Measurements from ENCODE around the gene NOTO.
"Not testable (repeated sequence)": the region's sequence is repeated elsewhere in the genome, so short reads cannot be mapped to it uniquely, and the experiment has no call there.

Gene NOTO, protein sequence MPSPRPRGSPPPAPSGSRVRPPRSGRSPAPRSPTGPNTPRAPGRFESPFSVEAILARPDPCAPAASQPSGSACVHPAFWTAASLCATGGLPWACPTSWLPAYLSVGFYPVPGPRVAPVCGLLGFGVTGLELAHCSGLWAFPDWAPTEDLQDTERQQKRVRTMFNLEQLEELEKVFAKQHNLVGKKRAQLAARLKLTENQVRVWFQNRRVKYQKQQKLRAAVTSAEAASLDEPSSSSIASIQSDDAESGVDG

DNA sequence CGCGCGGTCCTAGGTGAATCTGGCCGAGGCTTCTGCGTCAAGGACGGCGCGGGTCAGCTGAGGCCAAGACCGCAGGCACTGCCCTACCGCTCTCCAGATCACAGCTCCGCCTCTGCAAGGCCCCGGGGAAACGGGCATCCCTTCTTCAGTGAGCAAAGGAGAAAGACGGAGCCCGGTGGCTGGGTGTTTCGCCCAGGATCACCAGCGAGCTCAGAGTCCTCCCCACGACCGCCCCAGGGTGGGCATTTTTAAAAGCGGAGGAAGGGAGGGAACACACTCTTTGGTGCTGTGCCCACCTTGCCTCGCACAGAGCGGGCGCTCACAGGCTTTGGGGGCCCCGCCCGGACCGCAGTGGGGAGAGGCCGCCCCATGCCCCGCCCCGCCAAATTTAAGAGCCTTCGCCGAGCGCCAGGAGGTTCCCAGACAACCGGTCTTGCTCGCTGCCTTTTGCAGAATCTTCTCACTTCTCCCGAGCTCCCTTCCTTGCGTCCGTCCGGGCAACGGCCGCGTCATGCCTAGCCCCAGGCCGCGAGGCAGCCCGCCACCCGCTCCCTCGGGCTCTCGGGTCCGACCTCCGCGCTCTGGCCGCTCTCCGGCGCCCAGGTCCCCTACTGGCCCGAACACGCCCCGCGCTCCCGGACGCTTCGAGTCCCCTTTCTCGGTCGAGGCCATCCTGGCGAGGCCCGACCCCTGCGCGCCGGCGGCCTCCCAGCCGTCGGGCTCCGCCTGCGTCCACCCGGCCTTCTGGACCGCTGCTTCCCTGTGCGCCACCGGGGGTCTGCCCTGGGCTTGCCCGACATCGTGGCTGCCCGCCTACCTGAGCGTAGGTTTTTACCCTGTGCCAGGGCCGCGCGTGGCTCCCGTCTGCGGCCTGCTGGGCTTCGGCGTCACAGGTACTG, at the start of gene NOTO:
TSS of gene NOTO (plus strand) at position 419 of the 899 bp plus-strand sequence. CDS start at position 512, 93 bp downstream.
- no peak for DNase-seq

DNA sequence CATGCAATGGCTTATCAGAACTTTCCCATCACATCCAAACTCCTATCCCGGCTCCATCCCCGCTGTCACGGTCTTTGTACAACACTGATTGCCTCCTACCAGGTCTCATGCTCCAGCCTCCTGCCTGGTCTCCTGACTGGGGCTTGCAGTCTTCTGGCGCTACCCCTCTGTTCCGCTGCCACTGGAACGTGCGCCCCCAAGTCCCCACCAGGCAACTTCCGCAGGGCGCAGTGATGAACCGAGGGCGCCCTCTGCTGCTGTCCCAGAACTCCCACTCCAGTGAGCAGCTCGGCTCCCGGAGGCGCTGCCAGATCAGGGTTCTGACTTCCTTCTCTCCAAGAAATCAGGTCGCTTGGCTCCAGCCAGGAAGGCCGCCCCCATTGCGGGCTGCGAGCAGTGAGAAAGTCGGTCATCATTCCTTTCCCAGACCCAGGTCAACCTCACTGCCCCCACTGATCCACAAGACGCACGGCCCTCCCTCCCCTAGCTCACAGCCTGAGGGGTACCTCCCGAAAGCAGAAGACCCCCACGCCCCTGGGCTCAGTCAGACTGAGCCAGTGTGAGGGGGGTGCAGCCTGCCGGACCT, 45.7 kb upstream of the NOTO start:
- DNase-seq, result no peak

DNA sequence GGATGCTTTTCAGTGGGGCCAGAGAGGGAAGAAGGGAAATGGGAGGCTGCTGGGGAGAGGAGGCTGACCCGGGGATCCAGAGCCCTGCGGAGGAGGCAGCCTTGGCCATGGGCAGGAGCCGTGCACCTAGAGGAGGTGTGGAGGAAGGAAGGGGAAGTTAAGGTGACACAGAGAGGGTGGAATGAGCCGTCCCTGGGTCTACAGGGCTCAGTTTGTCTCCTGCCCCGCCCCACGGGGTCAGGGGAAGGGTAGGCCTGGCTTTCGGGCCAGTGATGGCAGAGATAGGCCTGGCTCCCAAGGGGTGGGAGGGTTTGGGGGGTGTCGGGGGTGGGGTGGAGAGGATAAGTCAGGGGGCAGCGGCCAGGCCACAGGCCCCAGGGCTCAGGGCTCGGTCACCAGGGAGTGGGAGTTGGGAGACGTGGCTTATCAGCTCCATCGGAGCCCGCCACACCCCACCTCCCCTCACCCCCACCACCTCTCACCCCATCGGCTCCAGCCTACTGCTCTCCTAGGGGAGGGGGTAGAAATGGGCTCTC, 39.5 kb upstream of the NOTO start:
- no peak for DNase-seq

DNA sequence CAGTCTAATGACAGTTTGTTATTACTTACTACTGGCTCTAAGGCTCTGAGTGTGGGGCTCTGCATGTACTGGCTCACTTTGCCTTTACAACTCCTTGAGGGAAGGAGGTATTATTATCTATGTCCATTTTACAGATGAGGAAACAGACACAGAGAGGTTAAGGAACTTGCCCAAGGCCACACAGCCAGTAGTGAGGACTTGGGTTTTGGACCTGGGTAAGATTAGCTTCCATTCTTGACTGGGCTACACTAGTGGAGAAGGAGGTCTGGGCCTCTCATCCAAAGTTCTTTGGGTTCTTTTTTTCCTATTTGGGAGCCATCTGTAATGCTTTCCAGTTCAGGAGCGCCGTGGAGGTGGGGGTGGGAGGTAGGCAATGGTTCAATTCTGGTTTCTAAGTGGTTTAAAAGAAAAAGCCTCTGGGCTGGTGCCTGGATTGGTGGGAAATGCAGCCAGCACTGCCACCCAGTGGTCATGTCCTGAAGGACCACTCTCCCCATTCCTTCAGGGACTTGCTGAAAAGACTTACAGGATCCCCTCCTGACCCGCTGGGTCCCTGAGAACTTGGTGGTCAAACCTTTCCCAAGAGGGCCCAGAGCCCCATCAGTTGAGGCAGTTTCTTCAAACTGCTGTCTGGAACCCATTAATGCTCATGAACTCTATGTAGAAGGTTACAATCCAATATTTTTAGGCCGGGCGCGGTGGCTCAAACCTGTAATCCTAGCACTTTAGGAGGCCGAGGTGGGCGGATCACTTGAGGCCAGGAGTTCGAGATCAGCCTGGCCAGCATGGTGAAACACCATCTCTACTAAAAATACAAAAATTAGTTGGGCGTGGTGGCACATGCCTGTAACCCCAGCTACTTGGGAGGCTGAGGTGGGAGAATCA, 38.6 kb upstream of the NOTO start:
- peak; percentile 57 for DNase-seq

DNA sequence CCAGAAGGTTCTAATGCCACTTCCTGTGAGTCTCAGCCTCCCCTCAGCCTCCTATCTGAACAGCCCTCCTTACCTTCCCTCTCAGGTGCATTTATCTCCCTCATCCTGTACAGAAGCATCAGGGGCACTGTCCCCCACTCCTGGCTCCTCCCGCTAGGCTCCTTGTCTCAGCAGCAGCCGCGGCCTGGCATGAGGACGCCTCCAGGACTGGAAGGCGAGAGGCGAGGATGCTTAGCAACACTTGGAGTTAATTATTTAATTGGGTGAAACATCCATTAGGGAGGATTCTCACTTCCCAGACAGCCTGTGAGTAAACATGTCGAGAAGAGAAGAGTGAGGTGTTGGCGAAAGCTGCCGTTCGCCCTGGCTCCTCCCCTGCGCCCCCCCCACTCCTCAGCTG, 36.4 kb upstream of the NOTO start:
- not testable (repeated sequence) for DNase-seq

DNA sequence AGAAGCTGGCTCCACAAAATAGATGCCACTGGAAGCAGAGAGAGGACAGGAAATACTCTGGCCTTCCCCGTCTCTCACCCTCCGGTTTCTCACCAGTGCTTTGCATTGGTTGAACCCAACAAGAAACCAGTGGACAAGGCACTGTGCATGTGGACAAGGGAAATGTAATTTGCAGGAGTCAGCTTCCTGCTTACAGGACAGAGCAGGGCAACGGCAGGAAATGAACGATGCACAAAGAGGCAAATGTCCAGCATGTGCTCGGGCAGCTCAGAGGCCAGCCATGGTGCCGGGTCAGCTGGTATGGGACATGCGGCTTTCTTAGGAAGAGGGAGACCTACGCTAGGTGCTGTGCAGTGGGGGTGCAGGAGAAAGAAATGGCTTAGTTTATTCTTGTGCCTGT, 35.6 kb upstream of the NOTO start:
- DNase-seq, result not testable (repeated sequence)

DNA sequence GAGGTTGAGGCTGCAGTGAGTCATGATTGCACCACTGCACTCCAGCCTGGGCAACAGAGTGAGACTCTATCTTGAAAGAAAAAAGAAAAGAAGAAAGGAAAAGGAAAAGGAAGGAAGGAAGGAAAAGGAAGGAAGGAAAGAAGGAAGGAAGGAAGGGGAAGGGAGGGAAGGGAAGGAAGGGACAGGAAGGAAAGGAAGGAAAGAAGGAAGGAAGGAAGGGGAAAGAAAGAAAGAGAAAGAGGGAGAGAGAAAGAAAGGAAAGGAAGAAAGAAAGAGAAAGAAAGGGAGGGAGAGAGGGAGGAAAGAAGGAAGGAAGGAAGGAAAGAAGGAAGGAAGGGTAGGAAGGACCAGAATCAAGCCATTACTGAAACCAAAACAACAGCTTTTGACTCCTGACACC, 34.0 kb upstream of the NOTO start:
- not testable (repeated sequence) for DNase-seq

DNA sequence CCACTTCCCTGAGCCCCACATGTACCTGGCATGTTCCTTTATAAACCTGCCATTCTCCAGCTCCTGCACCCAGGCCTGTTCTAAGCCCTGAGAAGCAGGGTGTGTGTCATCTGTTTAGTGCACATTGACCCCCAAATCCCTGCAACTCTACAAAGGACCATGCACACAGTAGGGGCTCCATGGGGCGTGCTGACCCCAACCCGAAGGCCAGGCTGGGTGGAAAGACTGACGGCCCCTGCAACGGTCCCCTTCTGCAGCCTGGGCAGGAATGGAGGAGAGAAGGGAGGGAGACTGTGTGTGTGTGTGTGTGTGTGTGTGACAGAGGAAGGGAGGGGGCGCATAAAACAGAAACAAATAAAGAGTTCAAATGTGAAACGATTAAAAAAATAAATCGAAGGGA, 32.0 kb upstream of the NOTO start:
- not testable (repeated sequence) for DNase-seq

DNA sequence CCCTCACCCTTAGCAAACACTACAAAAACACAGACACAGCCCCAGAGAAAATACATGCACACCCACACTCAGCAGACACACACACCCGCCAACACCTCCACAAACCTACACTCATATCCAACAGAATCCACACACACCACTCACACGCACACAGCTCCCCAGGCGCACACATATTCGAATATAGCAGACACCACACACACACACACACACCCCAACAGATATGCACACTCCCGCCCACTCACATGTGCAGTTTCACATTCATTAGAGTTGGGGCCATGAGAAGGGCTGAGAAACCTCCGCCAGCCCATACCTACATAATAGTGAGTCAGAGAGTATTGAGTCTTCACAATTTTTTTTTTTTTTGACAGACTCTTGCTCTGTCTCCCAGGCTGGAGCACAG, 29.4 kb upstream of the NOTO start:
- DNase-seq, result no peak

DNA sequence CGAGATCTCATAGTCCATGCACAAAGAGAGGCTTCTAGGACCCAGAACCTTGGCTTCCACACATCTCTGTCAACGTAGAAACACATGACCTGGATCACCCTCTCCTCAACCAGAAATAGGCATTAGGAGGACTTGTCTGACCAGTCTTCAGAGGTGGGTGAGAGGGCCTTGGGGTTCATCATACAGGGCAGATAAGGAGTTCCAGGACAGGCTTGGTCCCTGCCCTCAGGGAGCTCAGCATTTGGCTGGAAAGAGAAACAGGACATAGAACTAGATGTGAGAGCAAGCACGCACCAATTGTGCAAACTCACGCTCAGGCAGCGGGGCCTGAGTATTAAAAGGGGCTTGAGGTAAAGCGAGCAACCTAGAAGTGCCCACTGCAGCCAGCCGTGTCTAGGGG, 28.6 kb upstream of the NOTO start:
- DNase-seq, result no peak

DNA sequence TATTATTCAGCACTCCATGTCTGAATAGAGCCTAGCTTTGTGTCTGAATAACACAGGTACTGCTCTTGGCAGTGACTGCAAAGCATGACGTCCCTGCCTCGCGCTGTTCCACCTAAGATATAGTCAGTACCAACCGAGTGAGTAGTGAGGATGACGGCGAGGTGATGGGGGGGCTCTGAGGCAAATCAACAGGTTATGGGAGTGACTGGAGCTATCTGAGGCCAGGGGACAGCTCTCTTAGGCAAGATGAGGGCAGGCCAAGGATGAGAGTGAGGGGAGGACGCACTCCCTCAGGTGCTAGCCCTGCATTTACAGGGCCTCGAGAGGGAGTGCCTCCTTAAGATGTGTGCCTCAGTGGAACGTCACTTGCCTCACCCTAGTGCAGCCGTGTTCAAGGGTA, 28.1 kb upstream of the NOTO start:
- no peak for DNase-seq

DNA sequence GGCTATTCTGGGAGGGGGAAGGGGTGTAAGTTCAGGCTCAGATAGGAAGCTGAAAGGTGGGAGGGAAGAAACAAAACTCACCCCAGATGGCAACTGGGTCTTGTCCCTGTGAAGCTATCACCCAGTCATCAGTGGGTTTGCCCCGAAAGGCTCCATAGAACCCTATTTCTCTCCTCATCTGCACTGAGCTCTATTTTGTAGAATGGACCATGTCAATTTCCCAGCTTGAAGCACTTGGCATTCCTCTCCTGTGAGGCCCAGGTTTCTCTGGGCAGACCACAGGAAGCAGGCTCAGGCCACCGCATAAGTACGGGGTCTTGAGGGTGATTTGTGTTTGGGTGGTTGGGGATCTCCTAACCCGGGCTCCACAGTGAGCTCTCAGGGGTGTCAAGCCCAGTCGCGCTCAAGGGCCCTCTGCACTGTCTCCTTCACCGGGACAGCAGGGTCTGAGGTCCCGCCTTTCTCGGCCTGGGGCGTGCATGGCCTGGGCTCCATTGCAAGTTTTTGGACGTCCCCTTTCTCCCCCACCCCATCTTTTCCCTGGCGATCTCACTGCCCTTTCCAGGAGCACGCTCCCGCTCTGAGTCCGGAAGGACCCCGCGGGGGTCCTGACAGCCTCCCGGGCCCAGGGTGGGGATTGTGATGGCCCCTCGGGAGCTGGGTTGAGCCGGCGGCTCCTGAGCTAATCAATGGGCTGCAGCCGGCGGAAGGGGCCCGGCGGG, 27.3 kb upstream of the NOTO start:
- DNase-seq, result no peak

DNA sequence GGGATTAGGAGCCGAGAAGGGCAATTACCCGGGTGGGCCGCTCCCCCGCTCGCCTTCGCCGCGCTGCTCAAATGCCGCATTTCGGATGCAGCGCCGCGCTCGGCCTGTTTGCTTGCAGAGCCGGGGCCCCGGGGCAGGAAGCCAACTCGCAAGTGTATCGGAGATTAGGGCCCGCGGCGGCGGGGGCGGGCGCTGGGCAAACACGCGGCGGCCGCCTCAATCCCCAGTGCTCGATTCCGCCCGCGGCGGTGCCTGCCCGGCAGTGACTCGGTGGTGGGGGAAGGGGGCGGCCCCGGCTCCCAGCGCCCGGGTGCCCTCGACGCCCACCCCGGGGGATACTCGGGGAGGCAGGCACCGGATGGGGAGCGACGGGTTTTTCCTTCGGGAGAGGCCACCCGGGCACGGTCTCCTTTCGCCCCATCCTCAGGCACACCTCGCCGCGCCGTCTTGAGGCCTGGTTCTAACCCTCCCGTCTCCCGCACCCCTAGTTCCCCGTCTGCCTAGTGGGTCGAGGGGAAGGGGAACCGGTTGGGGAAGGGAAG, 26.6 kb upstream of the NOTO start:
- peak; percentile 62 for DNase-seq

DNA sequence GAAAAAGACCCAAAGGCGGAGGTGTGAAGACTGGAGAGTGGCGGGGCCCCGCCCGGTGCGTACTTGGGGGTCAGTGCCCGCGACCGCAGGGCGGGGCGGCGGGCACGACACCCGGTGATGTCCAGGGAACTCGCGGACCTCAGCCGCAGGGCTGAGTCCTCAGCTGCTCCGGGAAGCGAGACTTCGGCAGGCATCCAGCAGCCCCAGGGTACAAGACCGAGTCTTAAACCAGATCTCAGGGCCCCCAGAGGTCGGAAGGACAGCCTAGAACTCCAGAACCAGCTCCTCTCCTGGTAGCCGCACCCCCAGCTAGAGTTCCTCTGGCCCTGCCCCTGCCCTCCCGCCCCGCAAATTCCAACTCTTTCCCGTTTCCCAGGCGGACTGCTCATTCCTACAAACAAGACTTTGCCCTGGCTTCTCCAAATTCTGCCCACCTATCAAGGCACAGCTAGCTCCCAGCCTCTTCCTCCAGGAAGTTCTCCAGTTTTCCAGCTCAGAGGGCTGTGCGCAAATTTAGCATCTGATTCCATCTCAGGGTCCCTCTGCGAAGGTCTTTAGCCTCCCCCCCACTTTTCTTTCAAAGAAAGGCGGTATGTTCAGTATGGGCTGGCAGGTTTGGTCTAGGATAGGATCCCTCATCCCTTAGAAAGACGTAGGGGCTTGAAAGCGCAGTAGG, 26.0 kb upstream of the NOTO start:
- DNase-seq, result no peak

DNA sequence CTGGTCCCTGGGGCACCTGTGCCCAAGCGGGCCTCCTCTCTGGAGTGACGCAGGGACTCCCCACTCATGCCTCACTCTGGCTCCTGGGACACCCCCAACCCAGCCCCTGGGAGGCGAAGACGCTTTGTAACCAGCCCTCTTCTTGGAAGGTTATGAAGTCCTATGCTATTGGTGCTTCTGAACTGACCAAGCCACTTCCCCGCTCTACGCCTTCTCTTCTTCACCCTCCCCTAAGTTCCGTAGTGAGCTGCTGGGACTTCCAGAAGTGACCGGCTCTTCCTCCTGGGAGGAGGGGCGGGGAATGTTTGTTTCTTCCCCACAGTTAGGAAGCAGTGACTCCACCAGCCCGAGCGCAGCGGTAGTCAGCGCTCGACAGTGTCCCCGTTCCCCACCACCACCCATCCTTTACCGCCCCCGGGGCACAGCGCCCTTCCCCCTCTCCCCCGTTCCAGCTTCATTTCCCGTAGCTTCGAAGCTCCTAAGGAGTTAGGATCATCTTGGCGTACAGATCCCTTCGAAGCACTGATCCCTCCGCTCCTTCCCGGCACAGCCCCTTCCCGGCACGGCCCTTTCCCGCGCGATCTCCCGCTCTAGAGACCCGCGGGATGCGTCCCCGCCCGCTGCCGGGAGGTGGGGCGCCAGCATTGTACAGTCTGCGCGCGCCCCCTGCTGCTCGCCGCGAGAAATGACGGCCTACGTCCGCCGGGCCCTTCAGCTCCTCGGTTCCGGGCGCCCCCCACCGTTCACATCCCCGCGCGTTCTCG, 25.3 kb upstream of the NOTO start:
- DNase-seq, result peak; percentile 83

DNA sequence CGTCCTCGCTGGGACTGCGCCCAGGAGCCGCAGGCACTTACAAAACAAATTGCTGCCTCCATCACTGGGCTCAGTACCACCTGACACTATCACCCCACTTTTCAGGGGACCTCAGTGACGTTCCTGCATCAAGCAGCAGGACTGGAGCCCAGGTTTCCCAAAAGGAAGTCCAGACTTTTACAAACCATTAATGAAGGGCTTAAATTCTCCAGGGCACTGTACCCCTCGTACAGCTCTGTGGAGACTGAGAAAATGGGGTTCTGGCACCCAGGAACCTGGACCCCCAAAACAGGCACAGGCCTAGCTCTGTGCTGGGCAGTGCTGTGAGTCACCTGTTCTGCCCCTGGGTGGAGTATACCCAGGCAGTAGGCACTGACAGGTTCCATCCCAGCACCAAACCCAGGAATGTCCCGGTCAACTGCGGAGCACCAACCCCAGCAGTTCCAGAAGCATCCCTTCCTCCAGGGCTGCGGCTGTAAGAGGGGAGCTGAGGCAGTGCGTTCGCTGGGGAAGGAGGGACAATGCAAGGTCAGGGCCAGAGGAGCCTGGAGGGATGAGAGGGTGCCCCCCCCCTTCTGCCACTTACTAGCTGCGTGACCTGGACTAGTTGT, 24.6 kb upstream of the NOTO start:
- DNase-seq, result no peak

DNA sequence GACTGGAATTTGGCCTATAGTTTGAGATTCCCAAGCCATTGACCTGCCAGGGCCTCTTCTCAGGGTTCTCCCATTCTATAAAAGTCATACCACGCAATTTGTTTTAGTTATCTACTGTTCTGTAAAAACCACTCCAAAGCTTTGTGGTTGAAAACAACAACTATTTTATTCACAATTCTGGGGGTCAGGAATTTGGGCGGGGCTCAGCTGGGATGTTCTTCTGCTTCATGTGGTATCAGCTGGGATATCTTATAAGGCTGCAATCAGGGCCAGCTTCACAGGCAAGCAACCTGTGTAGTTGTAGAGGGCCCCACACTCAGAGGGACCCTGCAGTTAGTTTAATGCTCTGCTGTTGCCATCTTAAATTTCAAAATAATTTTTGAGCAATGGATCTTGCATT, 16.4 kb upstream of the NOTO start:
- no peak for DNase-seq

DNA sequence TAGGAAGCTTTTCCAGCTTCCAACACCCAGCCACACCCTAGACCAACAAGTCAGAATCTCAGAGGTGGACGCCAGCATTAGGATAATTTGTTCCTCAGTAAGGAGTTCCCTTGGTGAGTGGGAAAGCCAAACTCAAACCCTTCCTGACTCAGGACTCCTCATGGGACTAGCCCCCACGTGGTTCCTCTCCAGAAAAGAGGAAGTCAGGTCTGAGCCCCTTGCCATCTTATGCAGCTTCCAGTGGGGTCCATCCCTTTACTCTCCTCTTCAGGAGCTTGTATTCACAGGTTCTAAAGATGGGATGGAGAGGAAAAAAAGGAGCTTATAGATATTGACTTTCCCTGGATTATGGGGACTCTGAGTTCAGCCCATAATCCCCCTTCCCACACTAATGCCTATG, 14.8 kb upstream of the NOTO start:
- no peak for DNase-seq

DNA sequence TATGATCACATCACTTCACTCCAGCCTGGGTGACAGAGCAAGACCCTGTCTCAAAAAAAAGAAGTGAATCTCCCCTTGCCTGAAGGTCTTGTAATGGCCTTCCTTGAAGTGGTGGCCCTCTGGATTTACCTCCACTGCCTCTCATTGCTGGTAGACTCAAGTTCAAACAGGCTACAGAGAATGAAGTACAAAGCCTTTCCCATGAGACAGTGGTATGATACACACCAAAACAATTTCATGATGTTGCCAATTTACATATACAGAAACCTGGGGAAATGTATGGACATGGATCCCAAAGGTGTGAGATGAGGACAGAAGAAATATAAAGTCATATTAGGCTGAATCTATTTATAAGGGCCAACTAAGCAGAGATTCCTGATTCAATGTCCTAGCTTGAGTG, 4.8 kb upstream of the NOTO start:
- no peak for DNase-seq

DNA sequence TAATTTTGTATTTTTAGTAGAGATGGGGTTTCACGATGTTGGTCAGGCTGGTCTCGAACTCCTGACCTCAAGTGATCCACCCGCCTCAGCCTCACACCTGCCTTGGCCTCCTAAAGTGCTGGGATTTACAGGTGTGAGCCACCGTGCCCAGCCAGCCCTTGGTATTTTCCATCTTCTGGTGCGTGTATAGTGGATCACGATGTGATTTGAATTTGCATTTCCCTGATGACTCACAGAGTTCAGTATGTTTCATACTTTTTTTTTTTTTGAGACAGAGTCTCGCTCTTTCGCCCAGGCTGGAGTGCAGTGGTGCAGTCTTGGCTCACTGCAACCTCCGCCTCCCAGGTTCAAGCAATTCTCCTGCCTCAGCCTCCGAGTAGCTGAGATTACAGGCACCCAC, 2.1 kb upstream of the NOTO start:
- DNase-seq, result not testable (repeated sequence)
